ENCODE data around the gene LPP.

DNA sequence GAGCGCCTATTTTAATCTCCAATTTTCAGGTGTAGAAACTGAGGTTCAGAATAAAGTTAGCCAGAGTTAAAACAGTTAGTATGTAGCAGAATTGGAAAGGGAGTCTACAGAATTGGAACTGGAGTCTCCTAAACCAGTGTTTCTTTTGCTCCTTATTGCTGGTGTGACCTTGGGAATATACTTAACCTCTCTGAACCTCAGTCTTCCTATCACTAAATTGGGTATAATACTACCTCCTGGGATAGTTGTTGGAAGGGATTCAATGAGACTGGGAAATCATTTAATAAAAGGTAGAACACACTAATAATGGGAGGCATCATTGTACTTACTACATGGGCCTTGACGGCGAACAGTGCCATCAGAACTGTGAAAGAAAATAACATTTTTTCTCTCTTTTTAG lies 55.1 kb downstream of the LPP start:
- TF ChIP-seq, protein P1, sequence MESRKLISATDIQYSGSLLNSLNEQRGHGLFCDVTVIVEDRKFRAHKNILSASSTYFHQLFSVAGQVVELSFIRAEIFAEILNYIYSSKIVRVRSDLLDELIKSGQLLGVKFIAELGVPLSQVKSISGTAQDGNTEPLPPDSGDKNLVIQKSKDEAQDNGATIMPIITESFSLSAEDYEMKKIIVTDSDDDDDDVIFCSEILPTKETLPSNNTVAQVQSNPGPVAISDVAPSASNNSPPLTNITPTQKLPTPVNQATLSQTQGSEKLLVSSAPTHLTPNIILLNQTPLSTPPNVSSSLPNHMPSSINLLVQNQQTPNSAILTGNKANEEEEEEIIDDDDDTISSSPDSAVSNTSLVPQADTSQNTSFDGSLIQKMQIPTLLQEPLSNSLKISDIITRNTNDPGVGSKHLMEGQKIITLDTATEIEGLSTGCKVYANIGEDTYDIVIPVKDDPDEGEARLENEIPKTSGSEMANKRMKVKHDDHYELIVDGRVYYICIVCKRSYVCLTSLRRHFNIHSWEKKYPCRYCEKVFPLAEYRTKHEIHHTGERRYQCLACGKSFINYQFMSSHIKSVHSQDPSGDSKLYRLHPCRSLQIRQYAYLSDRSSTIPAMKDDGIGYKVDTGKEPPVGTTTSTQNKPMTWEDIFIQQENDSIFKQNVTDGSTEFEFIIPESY (IDR thresholded peaks at IDR 0.05; ENCODE audit: extremely low read depth, insufficient replicate concordance, low read length) = no peak
- TF ChIP-seq CBX3 (IDR thresholded peaks at IDR 0.05; ENCODE audit: low read depth) = no peak
